ENCODE data around the gene TTLL11. TPM values are rescaled to one million over a fixed set of nuclear protein-coding genes. Genes with fewer than 3 reads are reported as not detected.

TTLL11 gene
- 4.2 TPM for polyA plus RNA-seq (2012; ENCODE audit: insufficient read depth, insufficient read length)

DNA sequence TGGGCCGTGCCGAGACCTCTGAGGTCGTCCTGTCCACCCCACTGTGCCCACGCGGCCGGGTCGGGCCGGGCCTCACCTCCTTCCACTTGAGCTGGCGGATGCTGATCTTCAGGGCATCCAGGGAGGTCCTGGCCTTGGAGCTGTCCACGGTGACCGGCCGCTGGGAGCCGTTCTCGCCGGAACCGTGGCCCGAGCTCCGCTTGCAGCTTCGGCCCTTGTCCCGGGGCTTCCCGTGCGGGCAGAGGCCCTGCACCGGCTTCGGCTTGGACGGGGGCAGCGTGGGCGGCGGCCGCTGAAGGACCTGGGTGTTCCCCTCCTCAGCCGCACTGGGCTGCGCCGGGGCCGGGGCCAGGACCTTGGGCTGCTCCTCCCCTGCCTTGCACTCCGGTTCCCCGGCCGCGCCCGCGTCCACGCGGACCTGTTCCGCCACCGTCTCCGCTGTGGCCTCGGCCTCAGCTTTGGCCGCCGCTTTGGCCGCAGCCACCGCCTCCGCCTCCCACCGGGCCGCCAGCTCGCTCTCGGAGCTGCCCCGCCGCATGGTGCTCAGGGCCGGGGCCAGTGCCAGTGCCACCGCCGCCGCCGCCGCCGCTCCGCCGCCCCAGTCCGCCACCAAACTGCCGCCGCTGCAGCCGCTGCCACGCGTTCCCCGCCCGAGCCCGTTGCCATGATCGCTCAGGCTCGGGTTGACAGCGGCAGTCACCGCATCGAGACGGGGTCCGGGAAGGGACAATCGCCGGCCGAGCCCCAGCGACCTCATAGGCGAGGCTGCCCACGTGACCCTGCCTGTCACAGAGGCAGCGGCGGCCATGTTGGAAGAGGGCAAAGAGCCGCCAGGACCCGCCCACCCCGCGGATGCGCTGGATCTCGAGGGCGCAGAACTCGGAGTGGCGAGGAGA, at the start of gene TTLL11:
Gene TTLL11 (minus strand): TSS at position 698 of the 896 bp plus-strand sequence. CDS start 160 bp downstream, at position 538.
- peak within 1 kb of the TSS; percentile 77 for H3K4me3 ChIP-seq (ENCODE audit: low read length)
- peak; percentile 83 for DNase-seq (ENCODE audit: low read depth, low spot score)

- H3K4me3 ChIP-seq (ENCODE audit: low read length), result no peak overlapping the region
- no peak for DNase-seq (ENCODE audit: low read depth, low spot score)
These were observed 48.6 kb upstream of the TTLL11 start for GRCh38 chr9:122141671-122142070.

GRCh38 chr9:122140368-122141193, 47.5 kb upstream of the TTLL11 start:
- H3K4me3 ChIP-seq (ENCODE audit: low read length), result no peak overlapping the region
- DNase-seq (ENCODE audit: low read depth, low spot score), result no peak

GRCh38 chr9:122138560-122139268, 45.6 kb upstream of the TTLL11 start:
- no peak for DNase-seq (ENCODE audit: low read depth, low spot score)
- H3K4me3 ChIP-seq (ENCODE audit: low read length), result no peak overlapping the region

GRCh38 chr9:122135529-122135859, 42.4 kb upstream of the TTLL11 start:
- H3K4me3 ChIP-seq (ENCODE audit: low read length), result no peak overlapping the region
- no peak for DNase-seq (ENCODE audit: low read depth, low spot score)

DNA sequence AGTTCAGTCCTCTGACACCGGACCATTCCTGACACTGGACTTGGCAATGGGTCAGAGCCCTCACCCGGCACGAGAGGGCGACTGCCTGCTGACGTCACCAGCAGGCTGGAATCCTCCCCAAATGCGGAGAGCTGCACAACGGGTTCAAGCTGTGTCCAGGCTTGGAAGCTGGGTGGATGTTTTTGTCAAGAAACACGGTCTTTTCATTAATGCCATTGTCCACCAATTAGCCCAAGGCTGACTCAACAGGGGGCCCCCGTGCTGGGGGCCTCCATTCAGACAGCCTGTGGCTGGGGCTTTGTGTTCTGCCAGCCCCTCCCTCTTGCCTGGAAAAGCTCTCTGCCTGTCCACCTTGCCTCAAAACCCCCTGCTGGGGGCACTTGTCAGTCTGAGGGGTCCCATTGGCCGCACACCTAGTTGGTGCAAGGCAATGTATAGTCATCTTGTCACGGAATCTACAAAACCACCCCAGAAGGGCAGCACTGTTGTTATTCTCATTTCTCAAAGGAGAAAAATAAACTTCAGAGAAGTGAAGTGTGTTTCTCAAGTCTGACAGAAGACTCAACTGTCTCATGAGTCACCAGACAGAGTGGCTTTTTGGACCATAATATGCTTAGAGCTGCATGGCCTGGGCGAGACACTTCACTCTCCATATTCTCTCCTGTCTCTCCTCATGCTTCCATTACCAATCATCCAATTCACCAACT, 41.9 kb upstream of the TTLL11 start:
- DNase-seq (ENCODE audit: low read depth, low spot score), result no peak
- H3K4me3 ChIP-seq (ENCODE audit: low read length), result no peak overlapping the region

DNA sequence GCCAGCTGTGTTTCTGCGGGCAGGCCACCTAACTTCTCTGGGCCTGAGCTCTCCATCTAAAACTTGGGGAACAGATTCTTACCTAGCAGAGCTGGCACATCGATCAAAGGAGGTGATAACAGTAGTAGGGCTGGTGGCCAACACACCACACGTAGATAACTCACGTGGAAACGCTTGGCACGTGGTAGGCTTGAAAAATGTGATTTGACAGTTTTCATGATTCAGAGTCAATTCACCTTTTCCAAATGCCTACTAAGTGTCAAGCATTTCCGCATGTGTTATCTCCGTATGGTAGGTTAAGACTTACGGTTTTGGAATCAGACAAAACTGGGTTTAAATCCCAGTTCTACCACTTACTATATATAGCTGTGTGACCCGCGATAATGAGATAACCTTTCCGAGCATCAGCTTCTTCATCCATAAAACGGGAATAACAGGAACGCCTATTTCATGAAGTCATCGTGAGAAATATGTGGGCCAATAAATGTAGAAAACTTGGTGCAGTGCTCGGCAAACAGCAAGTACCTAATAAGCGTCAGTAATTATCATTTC, 41.0 kb upstream of the TTLL11 start:
- H3K4me3 ChIP-seq (ENCODE audit: low read length), result no peak overlapping the region
- DNase-seq (ENCODE audit: low read depth, low spot score), result no peak

GRCh38 chr9:122133263-122133983, 40.3 kb upstream of the TTLL11 start:
- no peak for DNase-seq (ENCODE audit: low read depth, low spot score)
- H3K4me3 ChIP-seq (ENCODE audit: low read length), result no peak overlapping the region

DNA sequence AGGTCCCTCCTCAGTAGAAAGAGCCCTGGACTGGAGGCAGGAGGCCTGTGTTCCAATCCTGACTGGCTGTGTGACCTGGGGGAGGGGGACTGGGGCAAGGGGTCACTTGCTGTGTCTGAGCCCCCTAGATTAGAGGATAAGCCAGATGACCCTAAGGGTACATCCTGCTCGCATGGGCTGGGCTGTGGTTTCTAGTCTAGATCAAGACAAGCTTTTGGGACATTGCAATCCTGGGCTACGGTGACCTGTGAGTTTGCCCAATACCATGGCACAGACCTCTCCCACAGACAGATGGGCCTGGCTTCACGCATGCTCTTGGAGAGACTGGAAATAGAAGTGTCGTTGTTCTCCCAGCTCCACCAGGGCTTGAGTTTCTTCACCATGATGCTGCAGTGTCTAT, 39.4 kb upstream of the TTLL11 start:
- no peak for DNase-seq (ENCODE audit: low read depth, low spot score)

DNA sequence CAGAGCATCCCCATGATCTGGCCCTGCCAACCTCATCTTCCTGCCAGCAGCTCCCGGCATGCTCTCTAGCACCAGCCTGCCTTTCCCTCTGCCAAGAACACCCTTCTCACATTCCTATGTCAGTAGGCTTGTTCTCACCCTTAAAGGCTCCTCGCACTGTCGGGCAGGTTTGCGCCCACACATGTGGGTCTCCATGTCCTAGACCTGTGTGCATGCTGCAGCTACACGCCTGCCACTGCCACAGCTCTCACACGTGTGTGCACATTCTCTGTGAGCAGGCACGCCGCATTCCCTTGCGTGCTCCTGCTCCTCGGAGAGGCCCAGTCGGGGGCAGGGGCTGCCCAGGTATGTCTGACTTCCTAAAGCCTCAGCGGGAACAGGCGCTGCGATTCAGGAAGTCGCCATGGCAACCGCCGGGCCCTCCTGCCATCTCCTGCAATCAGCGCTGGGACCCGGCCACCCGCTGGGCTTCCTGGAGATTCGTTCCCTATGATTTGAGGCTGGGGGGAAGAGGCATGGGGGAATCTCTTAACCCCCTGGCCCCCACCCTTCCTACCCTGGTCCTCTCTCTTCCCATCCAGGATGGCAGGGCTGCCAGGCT, 38.4 kb upstream of the TTLL11 start:
- DNase-seq (ENCODE audit: low read depth, low spot score), result no peak
- H3K4me3 ChIP-seq (ENCODE audit: low read length), result no peak overlapping the region

More for the DNA sequence above, 39.4 kb upstream of the TTLL11 start:
- no peak overlapping the region for H3K4me3 ChIP-seq (ENCODE audit: low read length)

- DNase-seq (ENCODE audit: low read depth, low spot score), result no peak
- H3K4me3 ChIP-seq (ENCODE audit: low read length), result no peak overlapping the region
These were observed 37.7 kb upstream of the TTLL11 start for GRCh38 chr9:122130837-122131236.

DNA sequence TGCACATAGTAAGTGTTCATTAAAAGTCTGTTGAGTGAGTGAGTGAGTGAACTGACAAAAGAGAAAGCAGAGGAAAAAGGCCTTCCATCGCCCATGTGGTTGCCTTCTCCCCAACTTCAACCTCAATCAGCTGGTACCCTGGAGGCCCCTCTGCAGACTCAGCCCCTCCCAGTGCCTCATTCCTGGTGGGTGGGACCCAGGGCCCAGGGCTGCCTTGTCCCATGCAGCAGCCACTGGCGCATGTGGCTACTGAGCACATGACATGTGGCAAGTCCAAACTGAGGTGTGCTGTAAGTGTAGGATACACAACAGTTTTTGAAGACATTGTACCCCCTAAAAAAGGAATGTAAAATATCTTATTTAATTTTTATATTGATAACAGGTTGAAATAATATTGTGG, 36.9 kb upstream of the TTLL11 start:
- no peak for DNase-seq (ENCODE audit: low read depth, low spot score)
- H3K4me3 ChIP-seq (ENCODE audit: low read length), result no peak overlapping the region

DNA sequence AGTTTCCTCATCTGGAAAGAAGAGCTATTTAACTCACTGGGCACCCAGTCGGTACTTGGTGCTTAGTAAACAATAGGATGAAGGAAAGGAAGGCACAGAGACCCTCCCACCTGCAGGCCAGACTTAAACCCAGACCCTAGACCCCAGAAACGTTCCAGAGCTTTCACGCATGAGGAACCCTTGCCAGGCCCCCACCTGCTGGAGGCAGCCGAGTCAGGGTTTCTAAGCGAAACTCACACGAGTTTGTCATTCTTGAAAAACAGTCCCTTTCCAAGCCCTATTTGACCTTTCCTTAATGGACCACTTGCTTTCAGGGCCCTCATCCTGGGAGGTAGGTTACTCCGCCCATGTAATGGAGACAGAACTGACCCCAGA, 35.8 kb upstream of the TTLL11 start:
- H3K4me3 ChIP-seq (ENCODE audit: low read length), result no peak overlapping the region
- DNase-seq (ENCODE audit: low read depth, low spot score), result no peak

DNA sequence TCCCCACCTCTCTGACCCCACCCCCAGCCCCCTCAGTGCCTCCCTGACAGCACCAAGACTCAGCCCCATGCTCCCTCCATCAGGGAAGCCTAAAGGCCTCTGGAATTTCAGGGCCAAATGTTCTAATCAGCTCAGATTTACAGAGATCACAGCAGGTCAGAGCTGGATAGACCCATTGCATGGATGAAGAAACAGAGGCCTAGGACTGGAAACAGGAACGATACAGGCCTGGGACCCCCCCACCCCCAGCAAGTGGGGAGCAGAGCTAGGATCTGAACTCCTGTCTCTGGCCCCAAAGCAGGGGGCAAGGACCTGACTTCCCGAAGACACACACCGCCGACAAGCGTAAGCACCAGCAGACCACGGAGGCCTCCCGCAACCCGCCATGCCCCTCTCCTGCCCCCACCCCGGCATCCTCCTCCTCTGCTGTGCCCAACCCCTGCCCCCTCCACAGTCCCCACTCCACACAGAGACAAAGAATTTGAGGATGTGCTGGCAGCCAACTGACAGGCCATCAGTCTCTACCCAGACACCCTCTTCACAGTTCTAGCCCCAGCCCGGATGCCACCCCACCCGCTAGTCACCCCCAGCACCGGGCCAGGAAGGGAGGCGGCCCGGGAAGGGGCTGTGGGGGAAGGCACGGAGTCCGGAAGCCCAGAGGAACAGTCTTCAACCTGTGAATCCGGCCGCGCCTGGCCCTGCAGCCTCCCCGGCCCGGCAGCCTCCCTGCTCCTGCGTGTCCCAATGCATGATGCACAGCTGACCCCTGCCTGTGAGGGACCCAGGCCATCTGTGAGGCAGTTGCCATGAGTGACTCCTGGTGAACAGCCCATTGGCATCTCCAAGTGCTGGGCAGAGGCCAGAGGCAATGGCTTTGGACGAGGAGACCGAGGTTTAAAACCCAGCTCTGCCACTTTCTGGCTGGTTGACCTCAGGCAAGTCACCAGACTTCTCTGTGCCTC, 35.2 kb upstream of the TTLL11 start:
- DNase-seq (ENCODE audit: low read depth, low spot score), result no peak
- no peak overlapping the region for H3K4me3 ChIP-seq (ENCODE audit: low read length)

DNA sequence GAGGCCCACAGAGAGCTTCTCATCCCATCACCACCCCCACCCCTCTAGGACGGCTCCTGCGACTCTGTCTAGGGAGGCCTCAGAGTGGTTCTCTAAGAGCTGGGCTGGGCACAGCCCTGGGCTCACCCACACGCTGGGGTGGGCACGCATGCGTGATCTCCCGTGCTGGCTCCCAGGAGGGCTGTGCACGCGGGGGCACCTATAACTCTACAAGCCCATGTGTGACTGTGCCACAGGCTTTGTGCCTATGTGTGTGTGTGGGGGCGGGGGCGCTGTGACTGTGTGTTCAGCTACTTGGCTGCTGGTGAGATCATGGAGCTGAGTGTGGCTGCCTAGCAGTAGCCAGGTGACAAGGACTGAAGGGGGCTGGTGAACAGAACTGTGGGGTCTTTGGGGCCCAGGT, 34.3 kb upstream of the TTLL11 start:
- no peak for DNase-seq (ENCODE audit: low read depth, low spot score)
- no peak overlapping the region for H3K4me3 ChIP-seq (ENCODE audit: low read length)

- DNase-seq (ENCODE audit: low read depth, low spot score), result no peak
- no peak overlapping the region for H3K4me3 ChIP-seq (ENCODE audit: low read length)
These were observed 33.5 kb upstream of the TTLL11 start for GRCh38 chr9:122126331-122127261.

All from Jurkat, Clone E6-1 (cell line).